Natural killer cell (primary cell): ENCODE results near the gene TCP11. TPM values are rescaled to one million over a fixed set of nuclear protein-coding genes. Genes with fewer than 3 reads are reported as not detected.

Experiments
- ATAC-seq, 3 donors: fragments of 150-1000 bp in 2 of 3; fragments of 200-7000 bp in 1 of 3; cut with Tn5 transposase; 1 replicate in 1 of 3; 2 replicates in 2 of 3; pipeline ENCODE4 v1.10.0; 2021; ENCODE audit warnings: mild to moderate bottlenecking in 2 of 3, moderate library complexity in 2 of 3
- DNase-seq, 2 donors: peaks; one replicate each; pipeline versions ENCODE4 v3.0.0 to v3.0.0-alpha.2; 2013 to 2021; ENCODE audit warnings: mixed read lengths in 1 of 2
- H3K27ac ChIP-seq: one replicate; pipeline ENCODE4 v1.5.1; 2013; ENCODE audit warnings: mild to moderate bottlenecking, low read length
- H3K27me3 ChIP-seq: one replicate; pipeline ENCODE4 v1.6.1; 2013; ENCODE audit warnings: low read length; ENCODE audit not compliant: control insufficient read depth, insufficient read depth
- H3K36me3 ChIP-seq: one replicate; pipeline ENCODE4 v1.6.1; 2013; ENCODE audit warnings: low read length; ENCODE audit not compliant: control insufficient read depth, insufficient read depth
- H3K4me1 ChIP-seq: one replicate; pipeline ENCODE4 v1.6.1; 2013; ENCODE audit warnings: low read length; ENCODE audit not compliant: control insufficient read depth, insufficient read depth
- H3K4me3 ChIP-seq: one replicate; pipeline ENCODE4 v1.5.1; 2013; ENCODE audit warnings: low read length
- H3K9me3 ChIP-seq: one replicate; pipeline ENCODE4 v1.6.1; 2013; ENCODE audit warnings: low read length; ENCODE audit not compliant: control insufficient read depth, insufficient read depth
- H3K27ac Mint-ChIP-seq, 2 donors: one replicate each; pipeline ENCODE4 v1.8.0; 2022; ENCODE audit warnings: mild to moderate bottlenecking in 2 of 2, mixed read lengths in 2 of 2, moderate library complexity in 1 of 2
- H3K27me3 Mint-ChIP-seq, 2 donors: one replicate each; pipeline ENCODE4 v1.8.0; 2022; ENCODE audit warnings: low read depth in 2 of 2, mixed read lengths in 2 of 2
- H3K36me3 Mint-ChIP-seq: one replicate; pipeline ENCODE4 v1.8.0; 2022; ENCODE audit warnings: mixed read lengths
- H3K4me1 Mint-ChIP-seq, 2 donors: one replicate each; pipeline ENCODE4 v1.8.0; 2022; ENCODE audit warnings: mixed read lengths in 2 of 2
- H3K4me3 Mint-ChIP-seq: one replicate; pipeline ENCODE4 v1.8.0; 2022; ENCODE audit warnings: mild to moderate bottlenecking, moderate library complexity, mixed read lengths
- H3K9me3 Mint-ChIP-seq, 2 donors: one replicate each; pipeline ENCODE4 v1.8.0; 2022; ENCODE audit warnings: mixed read lengths in 2 of 2
- WGBS: methylation state at CpG from one replicate; pipeline ENCODE4 v1.1.7; 2013; ENCODE audit warnings: missing lambda C conversion rate; ENCODE audit not compliant: insufficient coverage; 5-methylcytosine and 5-hydroxymethylcytosine counted together
- intact Hi-C: fragments of 100-400 bp; cut with micrococcal nuclease; formaldehyde crosslinking; loops from one replicate; pipeline ENCODE4 v1.14.2; 2022
- total RNA-seq, 4 donors: library from RNA; stranded (reverse); fragments of 120-200 nt in 1 of 4; gene quantifications; one replicate each; pipeline versions ENCODE4 v1.2.3 to v1.2.4, GENCODE V29; 2013 to 2022
- TF ChIP-seq, protein P1 (sequence below): fragments of 200-600 bp; IDR thresholded peaks from one replicate; pipeline ENCODE4 v1.8.0; 2022; ENCODE audit warnings: antibody characterized with exemption

TCP11 gene
- total RNA-seq, 3 donors from 2014 or later (not counting 1 experiment from before 2014, with no cell fraction given) = not detected

DNA sequence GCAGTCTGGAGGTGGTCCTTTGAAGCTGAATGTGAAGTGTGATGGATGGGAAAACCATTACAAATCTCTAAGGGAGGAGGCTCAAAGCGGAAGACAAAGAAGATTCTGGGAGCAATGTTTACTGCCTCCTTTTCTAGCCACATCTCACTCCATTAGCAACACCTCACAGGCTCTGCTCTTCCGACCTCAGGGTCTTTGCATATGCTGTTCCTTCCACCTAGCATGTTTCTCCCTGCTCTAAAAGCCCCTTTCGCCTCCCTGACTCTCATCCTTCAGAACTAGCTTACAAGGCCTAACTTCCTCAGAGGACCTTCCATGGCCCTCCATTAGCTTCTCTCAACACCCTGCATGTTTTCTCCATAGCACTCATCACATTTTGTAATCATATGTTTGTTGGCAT, 4.6 kb upstream of the TCP11 start:
- Histone ChIP-seq H3K27ac (no peak overlapping the region), H3K27me3 (peaks cover 2% of the 10 kb centered on the region), H3K4me3 (no peak overlapping the region), H3K9me3 (no peaks in the 10 kb centered on the region), H3K36me3 (no peaks in the 10 kb centered on the region), H3K4me1 (peaks cover 2% of the 10 kb centered on the region)
- 95% methylated on average over 3 of the region's 3 CpGs for WGBS
- intact Hi-C loops = loop anchor here (2.0 kb wide), 2 partner anchors 59 to 95 kb away; no protein-coding TSS in a partner anchor
- TF ChIP-seq, protein P1, sequence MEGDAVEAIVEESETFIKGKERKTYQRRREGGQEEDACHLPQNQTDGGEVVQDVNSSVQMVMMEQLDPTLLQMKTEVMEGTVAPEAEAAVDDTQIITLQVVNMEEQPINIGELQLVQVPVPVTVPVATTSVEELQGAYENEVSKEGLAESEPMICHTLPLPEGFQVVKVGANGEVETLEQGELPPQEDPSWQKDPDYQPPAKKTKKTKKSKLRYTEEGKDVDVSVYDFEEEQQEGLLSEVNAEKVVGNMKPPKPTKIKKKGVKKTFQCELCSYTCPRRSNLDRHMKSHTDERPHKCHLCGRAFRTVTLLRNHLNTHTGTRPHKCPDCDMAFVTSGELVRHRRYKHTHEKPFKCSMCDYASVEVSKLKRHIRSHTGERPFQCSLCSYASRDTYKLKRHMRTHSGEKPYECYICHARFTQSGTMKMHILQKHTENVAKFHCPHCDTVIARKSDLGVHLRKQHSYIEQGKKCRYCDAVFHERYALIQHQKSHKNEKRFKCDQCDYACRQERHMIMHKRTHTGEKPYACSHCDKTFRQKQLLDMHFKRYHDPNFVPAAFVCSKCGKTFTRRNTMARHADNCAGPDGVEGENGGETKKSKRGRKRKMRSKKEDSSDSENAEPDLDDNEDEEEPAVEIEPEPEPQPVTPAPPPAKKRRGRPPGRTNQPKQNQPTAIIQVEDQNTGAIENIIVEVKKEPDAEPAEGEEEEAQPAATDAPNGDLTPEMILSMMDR = no peak
- Mint-ChIP-seq H3K36me3 (no peaks in the 10 kb centered on the region), H3K4me1 (peaks cover 2 to 7% of the 10 kb centered on the region in 2 donors), H3K9me3 (no peaks in the 10 kb centered on the region), H3K27ac (no peak overlapping the region), H3K27me3 (peaks cover 0 to 7% of the 10 kb centered on the region in 2 donors), H3K4me3 (no peak overlapping the region)
- DNase-seq (no peak), ATAC-seq (no peak)

DNA sequence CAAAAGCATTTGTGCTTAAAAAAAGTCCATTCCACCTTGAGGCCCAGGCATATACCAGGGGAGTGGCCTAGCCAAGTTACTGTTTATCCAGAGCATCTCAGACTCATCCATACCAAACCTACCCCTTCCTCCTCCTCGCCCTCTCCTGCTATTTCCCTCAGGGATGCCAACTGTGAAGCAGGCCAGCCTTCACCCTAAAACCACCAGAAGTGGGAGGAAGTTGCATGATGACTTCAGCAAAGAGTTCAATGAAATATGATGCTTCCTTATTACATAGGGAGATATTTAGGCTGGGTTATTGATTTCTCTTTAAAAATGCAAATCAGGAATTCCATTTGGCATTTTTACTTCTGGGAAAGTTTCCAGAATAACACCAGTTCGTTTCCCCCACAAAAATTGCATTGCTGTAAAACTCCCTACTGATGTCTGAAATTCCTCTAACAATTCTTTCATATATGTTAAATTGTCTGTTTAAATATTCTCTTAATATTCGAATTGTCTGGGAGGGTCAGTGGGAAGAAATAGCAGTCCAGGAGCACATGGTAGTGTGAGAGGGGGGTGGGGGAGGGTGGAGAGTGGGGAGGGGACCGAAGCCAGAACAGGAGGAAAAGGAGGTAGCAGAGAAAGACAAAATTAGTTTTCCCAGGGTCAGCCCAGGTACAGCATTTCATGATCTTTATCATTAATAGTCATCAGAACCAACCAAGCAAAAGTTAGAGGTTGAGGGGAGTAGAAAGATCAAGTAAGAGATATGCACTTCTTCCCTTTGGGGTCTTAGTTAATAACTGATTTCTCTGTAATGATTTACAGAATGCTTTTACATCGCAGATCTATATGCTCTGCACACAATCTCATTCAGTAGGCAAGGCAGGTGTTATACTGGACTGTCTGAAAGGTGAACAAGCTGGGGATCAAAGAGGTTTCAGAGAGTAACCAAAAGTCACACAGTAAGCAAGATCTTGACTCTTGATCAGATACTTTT, 1.7 kb upstream of the TCP11 start:
- Mint-ChIP-seq H3K4me3 (peak overlapping the region; percentile 17), H3K27me3 (peaks cover 14 to 26% of the 10 kb centered on the region in 2 donors), H3K9me3 (no peaks in the 10 kb centered on the region)

DNA sequence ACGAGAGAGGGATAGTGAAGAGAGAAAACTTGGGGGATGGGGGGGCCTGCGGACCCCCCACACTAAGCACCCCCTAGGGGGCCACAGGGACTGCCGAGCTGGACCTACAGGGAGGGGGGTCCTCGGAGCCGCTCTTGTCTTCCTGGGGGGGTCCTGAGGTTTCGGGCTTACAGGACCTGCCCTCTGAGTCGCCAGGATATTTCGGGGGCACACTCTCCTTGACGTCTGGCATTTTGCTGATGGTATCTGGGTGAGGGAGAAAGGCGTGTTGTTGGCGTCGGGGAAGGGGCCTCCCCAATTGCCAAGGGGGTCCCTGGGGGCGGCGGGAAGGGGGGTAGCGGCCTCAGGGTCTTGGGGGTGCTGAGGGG, 516 bp downstream of the TCP11 start:
- DNase-seq (no peak), ATAC-seq (no peak)
- H3K27me3 Mint-ChIP-seq = peaks cover 14 to 27% of the 10 kb centered on the region in 2 donors
- Histone ChIP-seq H3K27me3 (peaks cover 2% of the 10 kb centered on the region), H3K36me3 (no peaks in the 10 kb centered on the region), H3K27ac (no peak overlapping the region), H3K9me3 (no peaks in the 10 kb centered on the region), H3K4me1 (peaks cover 11% of the 10 kb centered on the region), H3K4me3 (no peak overlapping the region)
- TF ChIP-seq, protein P1 = no peak
- no peaks in the 10 kb centered on the region for H3K36me3 Mint-ChIP-seq
- peak overlapping the region; percentile 71 for H3K4me3 Mint-ChIP-seq
- WGBS = 17% methylated on average over 14 of the region's 15 CpGs
- H3K9me3 Mint-ChIP-seq = no peaks in the 10 kb centered on the region
- H3K4me1 Mint-ChIP-seq = peaks cover 11 to 17% of the 10 kb centered on the region in 2 donors
- peak overlapping the region in 1 of 2 donors; percentile 83 for H3K27ac Mint-ChIP-seq
- intact Hi-C loops = loop anchor here (1.0 to 5.0 kb wide), 3 partner anchors 154 to 978 kb away; no protein-coding TSS in a partner anchor

More for the DNA sequence above, 1.7 kb upstream of the TCP11 start:
- WGBS = 75% methylated on average over 3 of the region's 5 CpGs
- intact Hi-C loops = loop anchor here (5.0 kb wide), 1 partner anchor 981 kb away; no protein-coding TSS in a partner anchor
- H3K36me3 Mint-ChIP-seq = no peaks in the 10 kb centered on the region
- peaks cover 2% of the 10 kb centered on the region for H3K27me3 ChIP-seq
- H3K27ac ChIP-seq = no peak overlapping the region
- H3K36me3 ChIP-seq = no peaks in the 10 kb centered on the region
- ATAC-seq = no peak
- H3K4me3 ChIP-seq = no peak overlapping the region
- TF ChIP-seq, protein P1 = no peak
- peaks cover 11% of the 10 kb centered on the region for H3K4me1 ChIP-seq
- H3K9me3 ChIP-seq = no peaks in the 10 kb centered on the region
- H3K4me1 Mint-ChIP-seq = peaks cover 11 to 17% of the 10 kb centered on the region in 2 donors
- no peak for DNase-seq
- no peak overlapping the region for H3K27ac Mint-ChIP-seq
